Activated naive CD8-positive, alpha-beta T cell treated with anti-CD3 and anti-CD28 coated beads for 36 hours (primary cell): ENCODE results near the gene ENOX2. TPM values are rescaled to one million over a fixed set of nuclear protein-coding genes. Genes with fewer than 3 reads are reported as not detected.

ENCODE experiments used
- DNase-seq: peaks from one replicate; pipeline ENCODE4 v3.0.0; 2021
- H3K27ac Mint-ChIP-seq: one replicate; pipeline ENCODE4 v1.8.0; 2022; ENCODE audit warnings: mild to moderate bottlenecking, moderate library complexity, mixed read lengths
- H3K27me3 Mint-ChIP-seq: one replicate; pipeline ENCODE4 v1.8.0; 2022; ENCODE audit warnings: mild to moderate bottlenecking, mixed read lengths
- H3K36me3 Mint-ChIP-seq: one replicate; pipeline ENCODE4 v1.8.0; 2021; ENCODE audit warnings: mild to moderate bottlenecking, mixed read lengths
- H3K4me1 Mint-ChIP-seq: one replicate; pipeline ENCODE4 v1.8.0; 2021; ENCODE audit warnings: mixed read lengths
- H3K4me3 Mint-ChIP-seq: one replicate; pipeline ENCODE4 v1.8.0; 2022; ENCODE audit warnings: mild to moderate bottlenecking, moderate library complexity, mixed read lengths
- H3K9me3 Mint-ChIP-seq: one replicate; pipeline ENCODE4 v1.8.0; 2022; ENCODE audit warnings: mixed read lengths
- total RNA-seq, 2 experiments: library from RNA; stranded (reverse); gene quantifications; one replicate each; pipeline ENCODE4 v1.2.3, GENCODE V29; 2021

The ENOX2 gene
- total RNA-seq, 2 experiments from 2014 or later, result 13.0 to 13.3 TPM

- H3K4me1 Mint-ChIP-seq, result peaks cover 4% of the 10 kb centered on the region
- no peaks in the 10 kb centered on the region for H3K9me3 Mint-ChIP-seq
- no peak overlapping the region for H3K27ac Mint-ChIP-seq
- peaks cover 11% of the 10 kb centered on the region for H3K36me3 Mint-ChIP-seq
- H3K27me3 Mint-ChIP-seq, result no peaks in the 10 kb centered on the region
- no peak for DNase-seq
- no peak overlapping the region for H3K4me3 Mint-ChIP-seq
Observed at GRCh38 chrX:130896026-130896425, 7.0 kb downstream of the ENOX2 start.

- Mint-ChIP-seq H3K36me3 (peaks cover 11% of the 10 kb centered on the region), H3K27me3 (no peaks in the 10 kb centered on the region), H3K4me3 (no peak overlapping the region), H3K9me3 (no peaks in the 10 kb centered on the region), H3K4me1 (peaks cover 4% of the 10 kb centered on the region), H3K27ac (no peak overlapping the region)
- no peak for DNase-seq
Observed at GRCh38 chrX:130895299-130895698, 7.7 kb downstream of the ENOX2 start.

GRCh38 chrX:130893356-130894085, 9.5 kb downstream of the ENOX2 start:
- no peak overlapping the region for H3K4me3 Mint-ChIP-seq
- H3K4me1 Mint-ChIP-seq, result peaks cover 9% of the 10 kb centered on the region
- no peak overlapping the region for H3K27ac Mint-ChIP-seq
- no peaks in the 10 kb centered on the region for H3K9me3 Mint-ChIP-seq
- no peaks in the 10 kb centered on the region for H3K27me3 Mint-ChIP-seq
- peaks cover 5% of the 10 kb centered on the region for H3K36me3 Mint-ChIP-seq
- no peak for DNase-seq

GRCh38 chrX:130887376-130887775, 15.6 kb downstream of the ENOX2 start:
- Mint-ChIP-seq H3K4me1 (peaks cover 7% of the 10 kb centered on the region), H3K27ac (no peak overlapping the region), H3K9me3 (no peaks in the 10 kb centered on the region), H3K27me3 (no peaks in the 10 kb centered on the region), H3K4me3 (no peak overlapping the region), H3K36me3 (no peaks in the 10 kb centered on the region)
- no peak for DNase-seq

GRCh38 chrX:130885996-130886395, 17.0 kb downstream of the ENOX2 start:
- Mint-ChIP-seq H3K4me3 (no peak overlapping the region), H3K36me3 (no peaks in the 10 kb centered on the region), H3K27me3 (no peaks in the 10 kb centered on the region), H3K27ac (no peak overlapping the region), H3K9me3 (no peaks in the 10 kb centered on the region), H3K4me1 (peaks cover 7% of the 10 kb centered on the region)
- no peak for DNase-seq

GRCh38 chrX:130885508-130885907, 17.5 kb downstream of the ENOX2 start:
- H3K27ac Mint-ChIP-seq, result no peak overlapping the region

GRCh38 chrX:130884627-130885026, 18.4 kb downstream of the ENOX2 start:
- H3K4me3 Mint-ChIP-seq, result no peak overlapping the region
- DNase-seq, result no peak
- H3K4me1 Mint-ChIP-seq, result peaks cover 2% of the 10 kb centered on the region
- H3K36me3 Mint-ChIP-seq, result no peaks in the 10 kb centered on the region
- no peaks in the 10 kb centered on the region for H3K9me3 Mint-ChIP-seq
- no peaks in the 10 kb centered on the region for H3K27me3 Mint-ChIP-seq
- no peak overlapping the region for H3K27ac Mint-ChIP-seq

More at GRCh38 chrX:130885508-130885907, 17.5 kb downstream of the ENOX2 start:
- Mint-ChIP-seq H3K9me3 (no peaks in the 10 kb centered on the region), H3K27me3 (no peaks in the 10 kb centered on the region), H3K4me3 (no peak overlapping the region), H3K36me3 (no peaks in the 10 kb centered on the region), H3K4me1 (peaks cover 7% of the 10 kb centered on the region)
- no peak for DNase-seq

- no peak overlapping the region for H3K27ac Mint-ChIP-seq
- H3K36me3 Mint-ChIP-seq, result peaks cover 22% of the 10 kb centered on the region
- peaks cover 8% of the 10 kb centered on the region for H3K9me3 Mint-ChIP-seq
- H3K4me1 Mint-ChIP-seq, result peaks cover 5% of the 10 kb centered on the region
- no peak overlapping the region for H3K4me3 Mint-ChIP-seq
- no peaks in the 10 kb centered on the region for H3K27me3 Mint-ChIP-seq
- DNase-seq, result no peak
Observed at GRCh38 chrX:130879869-130880268, 23.1 kb downstream of the ENOX2 start.

GRCh38 chrX:130878350-130879341, 24.4 kb downstream of the ENOX2 start:
- Mint-ChIP-seq H3K4me1 (peaks cover 12% of the 10 kb centered on the region), H3K4me3 (no peak overlapping the region), H3K27ac (no peak overlapping the region), H3K27me3 (no peaks in the 10 kb centered on the region), H3K9me3 (peaks cover 10% of the 10 kb centered on the region), H3K36me3 (peaks cover 28% of the 10 kb centered on the region)
- no peak for DNase-seq

DNA sequence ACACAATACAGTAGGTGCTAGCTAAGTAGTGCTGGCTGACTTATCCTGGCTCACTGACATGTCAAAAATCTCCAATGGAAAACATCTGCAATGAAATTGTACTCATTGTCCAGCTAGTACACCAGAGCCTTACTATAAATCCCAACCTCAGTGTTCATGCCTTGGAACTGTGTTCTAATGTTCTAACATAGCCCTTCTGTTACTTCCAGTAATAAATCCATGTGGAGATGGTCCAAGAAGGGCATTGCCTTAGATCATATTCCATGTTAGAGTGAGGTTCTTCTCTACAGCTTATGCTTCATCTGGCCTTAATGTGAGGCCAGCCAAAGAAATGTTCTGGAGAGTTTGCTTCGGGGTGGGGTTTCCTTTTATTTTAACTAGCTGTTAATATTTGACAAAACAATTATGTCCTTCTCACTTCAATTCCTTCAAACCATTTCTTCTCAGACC, 25.1 kb downstream of the ENOX2 start:
- Mint-ChIP-seq H3K36me3 (peaks cover 32% of the 10 kb centered on the region), H3K4me1 (peaks cover 12% of the 10 kb centered on the region), H3K27me3 (no peaks in the 10 kb centered on the region), H3K4me3 (no peak overlapping the region), H3K27ac (no peak overlapping the region), H3K9me3 (peaks cover 11% of the 10 kb centered on the region)
- no peak for DNase-seq

DNA sequence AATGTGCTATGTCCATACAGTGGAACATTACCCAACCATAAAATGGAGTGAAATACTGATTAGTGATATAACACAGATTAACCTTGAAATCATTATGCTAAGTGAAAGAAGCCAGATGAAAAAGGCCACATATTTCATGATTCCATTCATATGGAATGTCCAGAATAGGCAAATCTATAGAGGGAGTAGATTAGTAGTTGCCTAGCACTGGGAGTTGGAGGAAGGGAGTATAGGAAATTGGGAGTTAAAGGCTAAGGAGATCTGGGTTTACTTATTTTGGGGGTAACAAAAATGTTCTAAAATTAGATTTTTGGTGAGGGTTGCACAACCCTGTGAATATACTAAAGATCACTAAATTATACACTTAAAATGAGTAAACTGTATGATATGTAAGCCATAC, 26.8 kb downstream of the ENOX2 start:
- Mint-ChIP-seq H3K4me3 (no peak overlapping the region), H3K36me3 (peaks cover 34% of the 10 kb centered on the region), H3K27me3 (no peaks in the 10 kb centered on the region), H3K27ac (no peak overlapping the region), H3K9me3 (peaks cover 11% of the 10 kb centered on the region), H3K4me1 (peaks cover 14% of the 10 kb centered on the region)
- DNase-seq, result no peak

GRCh38 chrX:130874751-130875150, 28.3 kb downstream of the ENOX2 start:
- peaks cover 11% of the 10 kb centered on the region for H3K9me3 Mint-ChIP-seq
- H3K27me3 Mint-ChIP-seq, result no peaks in the 10 kb centered on the region

DNA sequence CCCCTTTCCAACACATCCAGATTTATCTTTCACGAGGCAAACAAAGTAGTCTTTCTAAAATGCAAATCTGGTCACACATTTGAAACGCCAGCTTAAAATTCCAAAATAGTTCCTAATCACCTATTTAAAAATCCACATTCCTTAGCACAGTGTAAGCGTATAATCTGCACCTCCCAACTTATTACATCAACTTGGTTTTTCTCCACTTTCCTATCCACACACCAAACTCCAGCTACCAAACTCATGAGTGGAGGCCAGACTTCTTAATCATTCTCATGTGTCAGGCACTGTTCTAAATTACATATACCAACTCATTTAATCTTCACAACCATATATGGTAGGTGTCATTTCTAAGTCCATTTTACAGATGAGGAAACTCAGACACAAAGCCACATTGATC, 33.8 kb downstream of the ENOX2 start:
- H3K27ac Mint-ChIP-seq, result no peak overlapping the region

More at GRCh38 chrX:130874751-130875150, 28.3 kb downstream of the ENOX2 start:
- Mint-ChIP-seq H3K27ac (no peak overlapping the region), H3K4me1 (peaks cover 14% of the 10 kb centered on the region), H3K36me3 (peaks cover 37% of the 10 kb centered on the region), H3K4me3 (no peak overlapping the region)
- DNase-seq, result no peak

DNA sequence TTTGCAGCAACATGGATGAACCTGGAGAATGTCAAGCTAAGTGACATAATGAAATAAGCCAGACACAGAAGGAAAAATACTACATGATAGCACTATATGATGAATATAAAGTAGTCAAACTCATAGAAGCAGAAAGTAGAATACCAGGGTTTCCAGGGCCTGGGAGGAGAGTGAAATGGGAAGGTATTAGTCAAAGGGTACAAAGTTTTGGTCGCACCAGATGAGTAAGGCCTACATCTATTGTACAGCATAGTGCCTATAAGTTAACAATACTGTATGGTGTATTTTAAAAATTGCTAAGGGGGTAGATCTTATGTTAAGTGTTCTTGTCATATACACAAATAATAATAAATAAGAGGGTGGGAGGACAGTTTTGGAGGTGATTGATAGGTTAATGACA, 41.5 kb downstream of the ENOX2 start:
- H3K9me3 Mint-ChIP-seq, result no peaks in the 10 kb centered on the region

More for the DNA sequence above, 33.8 kb downstream of the ENOX2 start:
- H3K27me3 Mint-ChIP-seq, result no peaks in the 10 kb centered on the region
- H3K4me3 Mint-ChIP-seq, result no peak overlapping the region
- H3K9me3 Mint-ChIP-seq, result peaks cover 3% of the 10 kb centered on the region
- peaks cover 25% of the 10 kb centered on the region for H3K36me3 Mint-ChIP-seq
- peaks cover 7% of the 10 kb centered on the region for H3K4me1 Mint-ChIP-seq
- no peak for DNase-seq

DNA sequence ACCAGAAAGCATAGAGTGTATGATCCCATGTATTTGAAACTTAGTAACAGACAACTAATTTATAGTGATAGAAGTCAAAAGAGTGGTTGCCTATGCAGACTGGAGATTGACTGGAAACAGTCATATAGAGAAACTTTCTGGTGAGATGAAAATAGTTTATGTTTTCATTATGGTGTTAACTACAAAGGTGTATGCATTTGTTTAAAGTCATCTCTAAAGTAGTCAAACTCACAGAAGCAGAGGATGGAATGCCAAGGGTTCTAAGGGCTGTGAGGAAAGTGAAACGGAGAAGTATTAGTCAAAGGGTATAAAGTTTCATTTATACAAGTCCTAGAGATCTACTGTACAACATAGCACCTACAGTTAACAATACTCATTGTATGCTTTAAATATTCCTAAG, 45.8 kb downstream of the ENOX2 start:
- Mint-ChIP-seq H3K27me3 (no peaks in the 10 kb centered on the region), H3K27ac (no peak overlapping the region)
- DNase-seq, result no peak

More for the DNA sequence above, 41.5 kb downstream of the ENOX2 start:
- Mint-ChIP-seq H3K4me1 (peaks cover 12% of the 10 kb centered on the region), H3K36me3 (peaks cover 2% of the 10 kb centered on the region), H3K27me3 (no peaks in the 10 kb centered on the region), H3K27ac (no peak overlapping the region), H3K4me3 (no peak overlapping the region)
- DNase-seq, result no peak

More for the DNA sequence above, 45.8 kb downstream of the ENOX2 start:
- peaks cover 15% of the 10 kb centered on the region for H3K36me3 Mint-ChIP-seq
- H3K4me3 Mint-ChIP-seq, result no peak overlapping the region
- peaks cover 7% of the 10 kb centered on the region for H3K4me1 Mint-ChIP-seq
- H3K9me3 Mint-ChIP-seq, result peaks cover 2% of the 10 kb centered on the region
